HepG2 (cell line): ENCODE data around the gene KHK. TPM values are rescaled to one million over a fixed set of nuclear protein-coding genes. Genes with fewer than 3 reads are reported as not detected.

ENCODE experiments used
- ARID4A ChIP-seq: sonication (generic); formaldehyde crosslinking; IDR thresholded peaks from 2 replicates; pipeline ENCODE4 v1.5.0; 2020; ENCODE audit warnings: mild to moderate bottlenecking, missing genetic modification reagents, borderline replicate concordance
- DZIP1 ChIP-seq: sonication (generic); formaldehyde crosslinking; IDR thresholded peaks from 2 replicates; pipeline ENCODE4 v1.5.0; 2020; ENCODE audit warnings: mild to moderate bottlenecking, missing genetic modification reagents
- FOSL2 ChIP-seq: sonication (generic); formaldehyde crosslinking; IDR thresholded peaks from 2 replicates; pipeline ENCODE4 v1.4.0; 2020; ENCODE audit warnings: missing genetic modification reagents
- HMGA1 ChIP-seq: sonication (generic); formaldehyde crosslinking; conservative IDR thresholded peaks from 2 replicates; pipeline ENCODE4 v1.4.0; 2020; ENCODE audit warnings: missing genetic modification reagents
- MED8 ChIP-seq: sonication (generic); formaldehyde crosslinking; IDR thresholded peaks from 2 replicates; pipeline ENCODE4 v1.8.1; 2023; ENCODE audit warnings: mild to moderate bottlenecking, missing genetic modification reagents; ENCODE audit not compliant: insufficient replicate concordance
- SMARCC2 ChIP-seq: fragments of 450-650 bp; IDR thresholded peaks from 2 replicates; pipeline ENCODE4 v1.6.1; 2017; ENCODE audit warnings: antibody characterized with exemption, mild to moderate bottlenecking
- ZBTB14 ChIP-seq: sonication (generic); formaldehyde crosslinking; IDR thresholded peaks from 2 replicates; pipeline ENCODE4 v1.4.0; 2020; ENCODE audit warnings: missing genetic modification reagents
- ZNF12 ChIP-seq: sonication (generic); formaldehyde crosslinking; IDR thresholded peaks from 2 replicates; pipeline ENCODE4 v1.5.0; 2020; ENCODE audit warnings: missing genetic modification reagents
- ZNF142 ChIP-seq: sonication (generic); formaldehyde crosslinking; IDR thresholded peaks from 2 replicates; pipeline ENCODE4 v1.4.0; 2020; ENCODE audit warnings: missing genetic modification reagents
- ZNF326 ChIP-seq: sonication (generic); formaldehyde crosslinking; IDR thresholded peaks from 2 replicates; pipeline ENCODE4 v1.4.0; 2020; ENCODE audit warnings: missing genetic modification reagents, borderline replicate concordance
- ZNF337 ChIP-seq: sonication (generic); formaldehyde crosslinking; IDR thresholded peaks from 2 replicates; pipeline ENCODE4 v1.5.1; 2020; ENCODE audit warnings: missing genetic modification reagents, low read depth, mild to moderate bottlenecking, borderline replicate concordance
- ZSCAN12 ChIP-seq: sonication (generic); formaldehyde crosslinking; IDR thresholded peaks from 2 replicates; pipeline ENCODE4 v1.9.0; 2021; ENCODE audit warnings: mild to moderate bottlenecking, missing genetic modification reagents
- ZSCAN9 ChIP-seq: IDR thresholded peaks from 2 replicates; pipeline ENCODE4 v1.6.1; 2016; ENCODE audit warnings: borderline replicate concordance
- polyA plus RNA-seq, 8 experiments: library from polyadenylated mRNA; depleted of rRNA in 3 of 8; stranded (reverse) in 7 of 8; unstranded in 1 of 8; fragments of >200 nt; fragmentation: Illumina TruSeq in 4 of 8; extraction: Trizol in 4 of 8; gene quantifications; 2 replicates each; pipeline versions ENCODE4 v1.2.1 to v1.2.3, GENCODE V29; 2011 to 2016; ENCODE audit warnings: low read depth in 4 of 8, missing spikeins in 1 of 8, mixed read lengths in 1 of 8; ENCODE audit not compliant: insufficient read depth in 1 of 8
- total RNA-seq, 5 experiments: library from RNA; depleted of rRNA; stranded (reverse); fragments of >200 nt; fragmentation: Illumina TruSeq; extraction: Trizol; gene quantifications; 2 replicates each; pipeline ENCODE4 v1.2.3, GENCODE V29; 2016; ENCODE audit warnings: low read depth in 1 of 5

Gene KHK
- total and polyA plus RNA-seq, 2 of the 13 experiments (the other 11 are each of a cell fraction or from before 2014, with no cell fraction given): 40.9 to 99.2 TPM

GRCh38 chr2:27071277-27071989 lies 15.1 kb upstream of the KHK start, which contains the start of gene OST4 (continued):
- TF ChIP-seq ZNF142 (CRISPR knock-in tag) (no peak), ZBTB14 (CRISPR knock-in tag) (no peak; the same call in none of the 2 replicates), ZNF337 (CRISPR knock-in tag) (no peak; the same call in 1 of the 2 replicates), ZSCAN9 (CRISPR knock-in tag) (peak; percentile 54), DZIP1 (peak; percentile 64; the same call in 1 of the 2 replicates), FOSL2 (CRISPR knock-in tag) (peak; percentile 32), ZNF12 (CRISPR knock-in tag) (no peak), MED8 (no peak), SMARCC2 (no peak), HMGA1 (CRISPR knock-in tag) (no peak), ZSCAN12 (CRISPR knock-in tag) (0 out of 2 replicates have a peak, but pooled peaks have one; percentile 18), ZNF326 (CRISPR knock-in tag) (no peak), ARID4A (peak; percentile 91; the same call in 1 of the 2 replicates)
